HFFc6 (cell line): ENCODE results near the gene AQP7. TPM values are rescaled to one million over a fixed set of nuclear protein-coding genes. Genes with fewer than 3 reads are reported as not detected.

Experiments
- DNase-seq: peaks from one replicate; pipeline ENCODE4 v3.0.0-alpha.2; 2018
- H3K27ac Mint-ChIP-seq: 2 replicates; pipeline ENCODE4 v1.8.0; 2020; ENCODE audit warnings: mild to moderate bottlenecking, mixed read lengths
- H3K27me3 Mint-ChIP-seq: 2 replicates; pipeline ENCODE4 v1.8.0; 2021; ENCODE audit warnings: mild to moderate bottlenecking, moderate library complexity, mixed read lengths; ENCODE audit not compliant: insufficient read depth
- H3K36me3 Mint-ChIP-seq: 2 replicates; pipeline ENCODE4 v1.8.0; 2021; ENCODE audit warnings: low read depth, mixed read lengths
- H3K4me1 Mint-ChIP-seq: 2 replicates; pipeline ENCODE4 v1.8.0; 2020; ENCODE audit warnings: low read depth, mixed read lengths
- H3K4me3 Mint-ChIP-seq: 2 replicates; pipeline ENCODE4 v1.8.0; 2020; ENCODE audit warnings: mild to moderate bottlenecking, moderate library complexity, mixed read lengths
- H3K9me3 Mint-ChIP-seq: 2 replicates; pipeline ENCODE4 v1.8.0; 2020; ENCODE audit warnings: mild to moderate bottlenecking, mixed read lengths
- total RNA-seq, 6 experiments: library from RNA; stranded (reverse); fragmentation: NEBNext Ultra II Directional; extraction: Animal tissue kit (Norgen Biotek cat#: 25700); gene quantifications; 2 replicates in 1 of 6; 3 replicates in 5 of 6; pipeline ENCODE4 v1.2.3, GENCODE V29; 2021
- TF ChIP-seq, protein P1 (sequence below): fragments of 200-600 bp; sonication (generic); IDR thresholded peaks from 2 replicates; pipeline ENCODE4 v1.5.0; 2021; ENCODE audit warnings: antibody characterized with exemption, mild to moderate bottlenecking

Gene AQP7
- total RNA-seq, 6 experiments from 2014 or later, result not detected

DNA sequence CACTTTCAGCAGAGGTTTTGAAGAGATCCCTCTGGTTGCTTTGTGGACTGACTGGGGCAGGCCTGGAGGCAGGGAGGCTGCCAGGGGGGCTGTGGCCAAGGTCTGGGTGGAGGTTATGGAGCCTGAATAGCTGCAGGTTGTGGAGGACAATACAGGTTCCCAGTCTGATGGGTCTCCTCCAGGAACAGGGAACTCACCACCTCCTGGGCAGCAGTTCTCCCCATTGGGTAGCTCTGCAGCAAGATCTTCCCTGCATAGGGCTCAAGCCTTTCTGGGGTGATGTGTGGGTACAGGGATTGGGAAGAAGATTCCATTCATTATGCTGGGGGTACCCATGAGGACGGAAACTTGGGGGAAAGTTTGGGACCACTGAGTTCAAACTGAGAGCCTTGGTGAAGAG lies 38.2 kb upstream of the AQP7 start:
- Mint-ChIP-seq H3K4me3 (no peak overlapping the region), H3K4me1 (peaks cover 11% of the 10 kb centered on the region; the same call in 1 of the 2 replicates), H3K9me3 (no peaks in the 10 kb centered on the region), H3K27me3 (peaks cover 13% of the 10 kb centered on the region), H3K27ac (no peak overlapping the region), H3K36me3 (no peaks in the 10 kb centered on the region)
- DNase-seq, result no peak
- TF ChIP-seq, protein P1, sequence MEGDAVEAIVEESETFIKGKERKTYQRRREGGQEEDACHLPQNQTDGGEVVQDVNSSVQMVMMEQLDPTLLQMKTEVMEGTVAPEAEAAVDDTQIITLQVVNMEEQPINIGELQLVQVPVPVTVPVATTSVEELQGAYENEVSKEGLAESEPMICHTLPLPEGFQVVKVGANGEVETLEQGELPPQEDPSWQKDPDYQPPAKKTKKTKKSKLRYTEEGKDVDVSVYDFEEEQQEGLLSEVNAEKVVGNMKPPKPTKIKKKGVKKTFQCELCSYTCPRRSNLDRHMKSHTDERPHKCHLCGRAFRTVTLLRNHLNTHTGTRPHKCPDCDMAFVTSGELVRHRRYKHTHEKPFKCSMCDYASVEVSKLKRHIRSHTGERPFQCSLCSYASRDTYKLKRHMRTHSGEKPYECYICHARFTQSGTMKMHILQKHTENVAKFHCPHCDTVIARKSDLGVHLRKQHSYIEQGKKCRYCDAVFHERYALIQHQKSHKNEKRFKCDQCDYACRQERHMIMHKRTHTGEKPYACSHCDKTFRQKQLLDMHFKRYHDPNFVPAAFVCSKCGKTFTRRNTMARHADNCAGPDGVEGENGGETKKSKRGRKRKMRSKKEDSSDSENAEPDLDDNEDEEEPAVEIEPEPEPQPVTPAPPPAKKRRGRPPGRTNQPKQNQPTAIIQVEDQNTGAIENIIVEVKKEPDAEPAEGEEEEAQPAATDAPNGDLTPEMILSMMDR, result no peak

DNA sequence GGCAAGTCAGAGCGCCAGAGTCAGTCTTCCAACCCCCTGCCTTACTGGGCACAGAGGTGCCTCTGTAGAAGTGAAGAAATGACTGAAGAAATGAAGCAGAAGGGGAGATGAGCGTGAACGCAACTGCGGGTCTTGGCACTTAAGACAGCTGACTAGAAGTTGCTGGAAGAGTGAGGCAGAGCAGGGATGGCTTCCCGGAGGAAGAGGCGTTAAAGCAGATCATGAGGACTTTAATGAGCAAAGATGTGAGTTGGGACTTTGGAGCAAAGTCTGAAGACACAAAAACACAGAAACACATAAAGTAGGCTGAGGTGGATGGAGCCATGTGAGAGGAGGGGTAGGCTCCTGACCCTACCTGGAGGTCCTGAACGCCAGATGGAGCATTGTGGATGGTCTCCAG lies 37.8 kb upstream of the AQP7 start:
- no peaks in the 10 kb centered on the region for H3K36me3 Mint-ChIP-seq
- TF ChIP-seq, protein P1, result no peak
- no peak overlapping the region for H3K27ac Mint-ChIP-seq
- H3K4me1 Mint-ChIP-seq, result peaks cover 11% of the 10 kb centered on the region; the same call in 1 of the 2 replicates
- H3K27me3 Mint-ChIP-seq, result peaks cover 17% of the 10 kb centered on the region
- H3K4me3 Mint-ChIP-seq, result no peak overlapping the region
- no peaks in the 10 kb centered on the region for H3K9me3 Mint-ChIP-seq
- no peak for DNase-seq

DNA sequence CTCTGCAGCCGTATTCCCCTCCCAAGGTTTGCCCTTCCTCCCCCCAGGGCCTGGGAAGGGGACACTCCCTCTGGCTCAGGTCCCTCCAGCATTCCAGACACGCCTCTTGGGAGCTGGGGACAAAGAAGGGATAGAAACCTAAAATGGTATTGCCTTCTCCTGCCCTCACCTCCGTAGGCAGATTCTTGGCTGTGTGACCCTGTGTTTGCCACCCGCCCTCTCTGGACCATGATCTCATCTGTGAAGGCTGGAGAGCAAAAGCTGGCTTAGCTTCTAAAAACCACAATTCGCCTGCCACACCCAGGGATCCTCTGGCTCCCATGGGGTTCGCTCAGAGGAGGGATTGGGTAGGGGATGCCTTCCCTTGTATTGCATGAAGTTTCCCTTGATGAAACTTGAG lies 37.4 kb upstream of the AQP7 start:
- peaks cover 11% of the 10 kb centered on the region; the same call in 1 of the 2 replicates for H3K4me1 Mint-ChIP-seq
- no peak overlapping the region for H3K4me3 Mint-ChIP-seq
- H3K9me3 Mint-ChIP-seq, result no peaks in the 10 kb centered on the region
- no peak for DNase-seq
- peaks cover 21% of the 10 kb centered on the region for H3K27me3 Mint-ChIP-seq
- no peaks in the 10 kb centered on the region for H3K36me3 Mint-ChIP-seq
- TF ChIP-seq, protein P1, result no peak
- no peak overlapping the region for H3K27ac Mint-ChIP-seq

DNA sequence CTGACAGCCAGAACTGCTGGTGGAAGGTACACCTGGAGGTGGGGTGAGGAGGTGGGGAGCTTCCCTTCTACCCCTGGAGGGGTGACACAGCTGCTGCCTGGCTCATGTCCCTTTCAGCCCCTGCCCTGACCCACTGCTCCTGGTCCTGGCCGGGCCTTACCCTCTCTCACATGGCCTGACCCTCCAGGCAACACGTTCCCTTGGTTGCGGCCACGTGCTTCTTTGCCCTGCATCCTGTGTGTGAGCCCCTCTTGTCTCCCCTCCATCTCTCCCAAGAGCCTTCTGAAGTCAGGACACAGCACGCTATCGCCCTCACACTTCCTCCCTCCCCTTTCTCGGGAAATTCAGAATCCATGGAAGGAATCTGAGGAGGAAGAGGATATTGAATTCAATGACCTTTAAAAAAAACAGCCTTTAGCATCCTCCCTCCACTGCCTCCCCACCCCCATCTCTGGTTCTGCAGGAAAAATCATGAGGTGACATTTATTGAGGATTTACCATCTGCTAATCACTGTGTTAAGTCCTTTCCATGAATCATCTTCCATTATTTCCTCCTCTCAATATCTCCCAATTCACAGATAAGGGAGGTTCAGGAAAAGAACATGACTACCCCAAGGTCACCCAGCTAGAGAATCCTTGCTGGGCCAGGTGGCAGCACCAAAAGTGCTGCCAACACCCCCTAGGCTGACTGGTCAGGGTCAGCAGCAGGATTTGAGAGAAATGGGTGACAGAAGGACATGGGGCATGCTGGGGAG lies 36.7 kb upstream of the AQP7 start:
- H3K4me1 Mint-ChIP-seq, result peaks cover 11% of the 10 kb centered on the region; the same call in 1 of the 2 replicates
- no peak for DNase-seq
- H3K4me3 Mint-ChIP-seq, result no peak overlapping the region
- H3K36me3 Mint-ChIP-seq, result no peaks in the 10 kb centered on the region
- no peaks in the 10 kb centered on the region for H3K9me3 Mint-ChIP-seq
- TF ChIP-seq, protein P1, result no peak
- H3K27ac Mint-ChIP-seq, result no peak overlapping the region
- H3K27me3 Mint-ChIP-seq, result peaks cover 24% of the 10 kb centered on the region

DNA sequence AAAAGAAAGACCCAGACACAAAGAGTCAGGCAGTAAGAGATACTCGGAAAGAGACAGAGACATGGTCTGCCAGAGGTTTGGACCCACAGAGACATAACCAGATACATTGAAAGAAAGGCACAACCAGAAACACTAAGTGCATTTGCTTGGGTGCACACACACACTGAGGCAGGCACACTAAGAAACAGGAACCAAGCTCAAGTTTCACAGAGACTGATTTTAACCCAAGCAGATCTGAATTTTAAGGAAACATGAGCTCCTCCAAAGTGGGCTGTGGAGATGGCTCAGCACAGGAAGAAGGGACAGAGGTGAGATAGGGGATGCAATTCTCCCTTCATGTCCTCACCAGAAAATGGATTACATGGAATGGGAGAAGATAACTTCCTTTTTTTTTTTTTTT lies 35.5 kb upstream of the AQP7 start:
- Mint-ChIP-seq H3K4me3 (no peak overlapping the region), H3K27ac (no peak overlapping the region), H3K27me3 (peaks cover 24% of the 10 kb centered on the region), H3K36me3 (no peaks in the 10 kb centered on the region), H3K4me1 (peaks cover 11% of the 10 kb centered on the region; the same call in 1 of the 2 replicates), H3K9me3 (no peaks in the 10 kb centered on the region)
- TF ChIP-seq, protein P1, result no peak
- no peak for DNase-seq
